Occipital lobe (tissue), 2 donors: ENCODE measurements around the gene SPATA16. TPM values are rescaled to one million over a fixed set of nuclear protein-coding genes. Genes with fewer than 3 reads are reported as not detected.

Source experiments
- DNase-seq: peaks from one replicate; lab custom pipeline; 2025; lab: John Stamatoyannopoulos, UW
- total RNA-seq: library from RNA; depleted of rRNA; stranded (reverse); fragments of >200 nt; gene quantifications from one replicate; pipeline ENCODE4 v1.2.3, GENCODE V29; 2014

Gene SPATA16
- total RNA-seq, 1 donor from 2014 or later, result not detected

GRCh38 chr3:172839679-172840078 is 301.4 kb downstream of the SPATA16 start:
- no peak for DNase-seq
